Spleen (tissue), 7 donors: ENCODE data around the gene KLF15.

Source experiments
- POLR2A ChIP-seq, 3 donors: fragments of 450-650 bp; IDR thresholded peaks; one replicate each; pipeline ENCODE4 v1.5.1; 2017; ENCODE audit warnings: antibody characterized with exemption in 3 of 3, mild to moderate bottlenecking in 1 of 3
- TF ChIP-seq, protein P1 (sequence below), 11 experiments: fragments of 200-600 bp in 7 of 11; fragments of 450-650 bp in 4 of 11; sonication (generic) in 4 of 11; IDR thresholded peaks in 8 of 11; conservative IDR thresholded peaks in 3 of 11; 1 replicate in 7 of 11; 2 replicates in 4 of 11; pipeline versions ENCODE4 v1.4.0 to v1.8.0; 2016 to 2021; ENCODE audit warnings: antibody characterized with exemption in 11 of 11, inconsistent platforms in 4 of 11, mild to moderate bottlenecking in 1 of 11
- donor health status: DM: no; HTN: no; CAD: no; lungs with moderate emphysema.
- donor health status: DM: no; HTN: no; CAD: no.
- donor health status: DM: no; HTN: no; CAD: no.

DNA sequence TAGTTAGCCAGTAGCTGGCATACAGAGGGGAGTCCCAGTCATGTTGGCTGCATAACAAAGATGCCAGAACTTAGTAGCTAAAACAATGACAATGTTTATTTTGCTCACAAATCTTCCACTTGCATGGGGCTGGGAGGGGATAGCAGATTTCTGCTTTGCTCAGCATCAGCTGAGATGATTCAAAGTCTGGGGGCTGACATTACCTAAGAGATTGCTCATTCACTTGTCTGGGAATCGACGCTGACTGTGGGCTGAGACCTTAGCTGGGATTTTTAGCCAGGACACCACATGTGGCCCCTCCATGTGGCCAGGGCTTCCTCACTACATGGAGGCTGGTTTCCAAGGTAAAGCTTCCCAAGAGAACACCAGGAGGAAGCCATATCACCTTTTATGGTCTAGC lies 24.8 kb upstream of the KLF15 start:
- no peak for TF ChIP-seq POLR2A (IDR thresholded peaks at IDR 0.05)
- TF ChIP-seq, protein P1, sequence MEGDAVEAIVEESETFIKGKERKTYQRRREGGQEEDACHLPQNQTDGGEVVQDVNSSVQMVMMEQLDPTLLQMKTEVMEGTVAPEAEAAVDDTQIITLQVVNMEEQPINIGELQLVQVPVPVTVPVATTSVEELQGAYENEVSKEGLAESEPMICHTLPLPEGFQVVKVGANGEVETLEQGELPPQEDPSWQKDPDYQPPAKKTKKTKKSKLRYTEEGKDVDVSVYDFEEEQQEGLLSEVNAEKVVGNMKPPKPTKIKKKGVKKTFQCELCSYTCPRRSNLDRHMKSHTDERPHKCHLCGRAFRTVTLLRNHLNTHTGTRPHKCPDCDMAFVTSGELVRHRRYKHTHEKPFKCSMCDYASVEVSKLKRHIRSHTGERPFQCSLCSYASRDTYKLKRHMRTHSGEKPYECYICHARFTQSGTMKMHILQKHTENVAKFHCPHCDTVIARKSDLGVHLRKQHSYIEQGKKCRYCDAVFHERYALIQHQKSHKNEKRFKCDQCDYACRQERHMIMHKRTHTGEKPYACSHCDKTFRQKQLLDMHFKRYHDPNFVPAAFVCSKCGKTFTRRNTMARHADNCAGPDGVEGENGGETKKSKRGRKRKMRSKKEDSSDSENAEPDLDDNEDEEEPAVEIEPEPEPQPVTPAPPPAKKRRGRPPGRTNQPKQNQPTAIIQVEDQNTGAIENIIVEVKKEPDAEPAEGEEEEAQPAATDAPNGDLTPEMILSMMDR (IDR thresholded peaks at IDR 0.05 in 8 of 11, conservative IDR thresholded peaks at IDR 0.05 in 3 of 11), result no peak
